Spinal cord (tissue), 10 donors: Measurements from ENCODE around the gene MC4R. TPM values are rescaled to one million over a fixed set of nuclear protein-coding genes. Genes with fewer than 3 reads are reported as not detected.

ENCODE experiments used
- DNase-seq, 6 donors: peaks; one replicate each; pipeline versions ENCODE4 v3.0.0 to v3.0.0-alpha.2; 2013 to 2015; ENCODE audit warnings: low spot score in 6 of 6, low read depth in 4 of 6
- H3K27ac ChIP-seq: one replicate; pipeline ENCODE4 v1.5.1; 2013; ENCODE audit warnings: low read depth, low read length, control low read depth
- H3K27me3 ChIP-seq: one replicate; pipeline ENCODE4 v1.6.1; 2013; ENCODE audit warnings: low read length; ENCODE audit not compliant: control insufficient read depth, insufficient read depth
- H3K36me3 ChIP-seq: one replicate; pipeline ENCODE4 v1.6.1; 2013; ENCODE audit warnings: low read length; ENCODE audit not compliant: control insufficient read depth, insufficient read depth
- H3K4me1 ChIP-seq: one replicate; pipeline ENCODE4 v1.6.1; 2013; ENCODE audit warnings: low read length; ENCODE audit not compliant: control insufficient read depth, insufficient read depth
- H3K4me3 ChIP-seq: one replicate; pipeline ENCODE4 v1.5.1; 2013; ENCODE audit warnings: low read depth, low read length, control low read depth
- H3K9me3 ChIP-seq: one replicate; pipeline ENCODE4 v1.6.1; 2013; ENCODE audit warnings: low read length; ENCODE audit not compliant: control insufficient read depth, insufficient read depth
- WGBS: methylation state at CpG from one replicate; pipeline ENCODE4 v1.1.5; 2013; ENCODE audit warnings: missing lambda C conversion rate; ENCODE audit not compliant: insufficient coverage; 5-methylcytosine and 5-hydroxymethylcytosine counted together
- polyA plus RNA-seq, 2 donors: library from polyadenylated mRNA; unstranded; fragments of 120-200 nt; gene quantifications; one replicate each; pipeline ENCODE4 v1.2.1, GENCODE V29; 2013; ENCODE audit not compliant: insufficient read length in 2 of 2
- total RNA-seq, 2 donors: library from RNA; depleted of rRNA in 1 of 2; stranded (reverse); fragments of 120-200 nt in 1 of 2; fragments of >200 nt in 1 of 2; gene quantifications; one replicate each; pipeline versions ENCODE4 v1.2.3 to v1.2.4, GENCODE V29; 2013 to 2014
- donor health status: healthy.

MC4R gene
- total and polyA plus RNA-seq, 4 donors, result 1.3 to 6.6 (median 4.0) TPM

- H3K4me1 ChIP-seq, result no peaks in the 10 kb centered on the region
- no CpG with 5 or more reads among the region's 1 CpG for WGBS
- no peaks in the 10 kb centered on the region for H3K36me3 ChIP-seq
- no peaks in the 10 kb centered on the region for H3K27me3 ChIP-seq
- DNase-seq, result no peak
- H3K27ac ChIP-seq, result no peak overlapping the region
- H3K4me3 ChIP-seq, result no peak overlapping the region
- no peaks in the 10 kb centered on the region for H3K9me3 ChIP-seq
Observed at GRCh38 chr18:60339018-60339417, 33.6 kb downstream of the MC4R start.

GRCh38 chr18:60331890-60332289, 40.7 kb downstream of the MC4R start:
- no peaks in the 10 kb centered on the region for H3K27me3 ChIP-seq
- no peaks in the 10 kb centered on the region for H3K4me1 ChIP-seq
- H3K9me3 ChIP-seq, result no peaks in the 10 kb centered on the region
- no peak overlapping the region for H3K27ac ChIP-seq
- no peak for DNase-seq
- no peak overlapping the region for H3K4me3 ChIP-seq
- no peaks in the 10 kb centered on the region for H3K36me3 ChIP-seq
- 20% methylated on average over 1 of the region's 6 CpGs for WGBS

- H3K9me3 ChIP-seq, result peaks cover under 1% of the 10 kb centered on the region
- H3K27ac ChIP-seq, result no peak overlapping the region
- no peaks in the 10 kb centered on the region for H3K27me3 ChIP-seq
Observed at GRCh38 chr18:60329131-60329530, 43.4 kb downstream of the MC4R start.

GRCh38 chr18:60327880-60328279, 44.7 kb downstream of the MC4R start:
- peaks cover 3% of the 10 kb centered on the region for H3K9me3 ChIP-seq
- no peak overlapping the region for H3K27ac ChIP-seq
- no peak overlapping the region for H3K4me3 ChIP-seq
- 100% methylated on average over 2 of the region's 2 CpGs for WGBS
- H3K36me3 ChIP-seq, result no peaks in the 10 kb centered on the region
- DNase-seq, result no peak
- no peaks in the 10 kb centered on the region for H3K27me3 ChIP-seq
- H3K4me1 ChIP-seq, result no peaks in the 10 kb centered on the region

More at GRCh38 chr18:60329131-60329530, 43.4 kb downstream of the MC4R start:
- no peaks in the 10 kb centered on the region for H3K36me3 ChIP-seq
- no peak overlapping the region for H3K4me3 ChIP-seq
- DNase-seq, result peak in 2 of 6 donors; percentile 6 to 48
- no peaks in the 10 kb centered on the region for H3K4me1 ChIP-seq

GRCh38 chr18:60322591-60322990, 50.0 kb downstream of the MC4R start:
- no peaks in the 10 kb centered on the region for H3K4me1 ChIP-seq
- H3K27me3 ChIP-seq, result no peaks in the 10 kb centered on the region
- no peak overlapping the region for H3K4me3 ChIP-seq
- no peak overlapping the region for H3K27ac ChIP-seq
- peaks cover 4% of the 10 kb centered on the region for H3K9me3 ChIP-seq
- no peak for DNase-seq
- H3K36me3 ChIP-seq, result no peaks in the 10 kb centered on the region
